ENCODE results near the gene IFNLR1. TPM values are rescaled to one million over a fixed set of nuclear protein-coding genes. Genes with fewer than 3 reads are reported as not detected.

The IFNLR1 gene
- total RNA-seq, 1 donor from 2014 or later: 0.47 TPM

DNA sequence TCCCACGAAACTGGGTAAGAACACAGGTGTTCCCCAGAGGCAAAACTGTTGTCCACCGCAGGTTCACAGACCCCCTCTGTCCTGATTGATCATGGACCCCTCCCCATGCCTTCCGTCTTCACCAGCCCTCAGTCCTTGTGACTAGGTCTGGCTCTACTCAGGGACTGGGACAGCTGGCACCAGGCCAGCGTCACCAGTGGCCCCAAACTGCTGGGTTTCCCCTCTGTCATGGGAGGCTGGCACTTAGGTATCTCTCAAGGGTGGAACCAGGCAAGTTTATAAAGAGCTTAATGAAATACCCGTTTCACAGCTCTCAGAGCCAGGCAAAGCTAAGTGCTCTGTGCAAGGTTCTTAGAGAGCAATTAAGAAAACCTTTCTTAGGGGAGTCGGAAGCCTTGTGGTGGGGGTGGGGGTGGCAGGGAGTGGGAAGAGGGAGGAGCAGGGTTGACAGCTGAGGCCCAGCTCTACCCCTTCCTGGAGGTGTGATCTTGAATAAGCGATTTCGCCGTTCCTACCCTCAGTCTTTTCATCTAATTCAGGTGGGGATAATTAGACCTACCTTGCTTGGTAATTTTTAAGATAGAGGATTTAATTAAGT lies 35.0 kb upstream of the IFNLR1 start:
- H3K27me3 Mint-ChIP-seq (ENCODE audit: unreplicated experiment): no peaks in the 10 kb centered on the region
- no peak overlapping the region for H3K27ac Mint-ChIP-seq (ENCODE audit: unreplicated experiment)
- no peak overlapping the region for H3K4me3 Mint-ChIP-seq (ENCODE audit: unreplicated experiment)
- TF ChIP-seq, protein P1, sequence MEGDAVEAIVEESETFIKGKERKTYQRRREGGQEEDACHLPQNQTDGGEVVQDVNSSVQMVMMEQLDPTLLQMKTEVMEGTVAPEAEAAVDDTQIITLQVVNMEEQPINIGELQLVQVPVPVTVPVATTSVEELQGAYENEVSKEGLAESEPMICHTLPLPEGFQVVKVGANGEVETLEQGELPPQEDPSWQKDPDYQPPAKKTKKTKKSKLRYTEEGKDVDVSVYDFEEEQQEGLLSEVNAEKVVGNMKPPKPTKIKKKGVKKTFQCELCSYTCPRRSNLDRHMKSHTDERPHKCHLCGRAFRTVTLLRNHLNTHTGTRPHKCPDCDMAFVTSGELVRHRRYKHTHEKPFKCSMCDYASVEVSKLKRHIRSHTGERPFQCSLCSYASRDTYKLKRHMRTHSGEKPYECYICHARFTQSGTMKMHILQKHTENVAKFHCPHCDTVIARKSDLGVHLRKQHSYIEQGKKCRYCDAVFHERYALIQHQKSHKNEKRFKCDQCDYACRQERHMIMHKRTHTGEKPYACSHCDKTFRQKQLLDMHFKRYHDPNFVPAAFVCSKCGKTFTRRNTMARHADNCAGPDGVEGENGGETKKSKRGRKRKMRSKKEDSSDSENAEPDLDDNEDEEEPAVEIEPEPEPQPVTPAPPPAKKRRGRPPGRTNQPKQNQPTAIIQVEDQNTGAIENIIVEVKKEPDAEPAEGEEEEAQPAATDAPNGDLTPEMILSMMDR (IDR thresholded peaks at IDR 0.05; ENCODE audit: partially characterized antibody, unreplicated experiment): no peak
- DNase-seq: no peak
- H3K36me3 Mint-ChIP-seq (ENCODE audit: unreplicated experiment): no peaks in the 10 kb centered on the region
- peaks cover 2% of the 10 kb centered on the region for H3K9me3 Mint-ChIP-seq (ENCODE audit: unreplicated experiment)
- peaks cover 7% of the 10 kb centered on the region for H3K4me1 Mint-ChIP-seq (ENCODE audit: low read depth, unreplicated experiment)

DNA sequence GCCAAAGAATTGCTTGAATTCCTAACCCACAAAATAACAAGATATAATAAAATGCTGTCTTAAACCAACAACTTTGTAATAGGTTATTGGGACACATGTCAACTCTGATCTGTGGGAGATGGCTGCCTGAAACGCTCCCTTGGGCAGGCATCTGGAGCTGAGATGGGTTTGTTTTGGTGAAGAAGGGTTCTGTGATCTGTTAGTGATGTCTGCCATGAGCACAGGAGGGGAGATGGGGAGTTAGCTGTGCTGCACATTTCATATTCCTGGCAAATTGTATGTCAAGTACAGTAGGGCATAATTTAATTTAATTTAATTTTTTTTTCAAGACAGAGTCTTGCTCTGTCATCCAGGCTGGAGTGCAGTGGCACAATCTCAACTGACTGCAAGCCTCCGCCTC lies 34.2 kb upstream of the IFNLR1 start:
- TF ChIP-seq, protein P1 (IDR thresholded peaks at IDR 0.05; ENCODE audit: partially characterized antibody, unreplicated experiment): no peak
- no peak overlapping the region for H3K27ac Mint-ChIP-seq (ENCODE audit: unreplicated experiment)

DNA sequence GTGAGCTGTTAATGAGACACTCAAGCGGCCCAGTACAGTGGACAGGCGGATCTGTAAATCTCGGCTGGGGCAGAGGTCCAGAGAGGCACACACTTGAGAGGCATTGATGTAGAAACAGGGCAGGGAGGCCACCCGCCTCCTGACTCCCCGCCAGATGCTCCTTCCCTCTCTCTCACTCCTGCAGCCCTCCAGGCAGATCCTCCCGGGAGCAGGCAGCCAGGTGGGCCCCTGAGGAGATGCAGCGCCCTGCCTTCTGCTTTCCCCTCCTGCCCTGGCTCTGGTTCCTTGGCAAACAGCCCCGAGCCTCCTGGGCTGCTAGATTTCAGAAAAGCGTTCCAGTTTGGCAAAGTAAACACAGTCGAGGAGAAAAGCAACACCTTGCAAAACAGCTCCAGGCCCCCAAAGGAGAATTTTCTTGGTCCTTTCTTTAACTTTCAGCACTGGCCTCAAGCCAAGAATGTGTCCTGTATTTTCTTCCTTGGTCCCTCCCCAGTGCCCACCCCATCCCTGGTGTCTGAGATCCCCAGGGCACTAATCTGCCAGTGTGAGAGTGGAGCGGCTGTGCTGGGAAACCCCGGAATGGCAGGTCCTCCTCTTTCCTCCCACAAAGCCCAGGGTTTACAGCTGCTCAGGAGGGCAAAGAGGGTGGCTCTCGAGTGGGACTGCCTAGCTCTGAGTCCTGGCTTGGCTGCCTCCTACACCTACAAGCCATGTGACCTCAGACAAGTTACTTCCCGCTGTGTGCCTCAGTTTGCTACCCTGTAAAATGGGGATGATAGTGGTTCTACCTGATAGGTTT lies 29.4 kb upstream of the IFNLR1 start:
- H3K4me3 Mint-ChIP-seq (ENCODE audit: unreplicated experiment): peak overlapping the region; percentile 38
- no peaks in the 10 kb centered on the region for H3K36me3 Mint-ChIP-seq (ENCODE audit: unreplicated experiment)
- H3K9me3 Mint-ChIP-seq (ENCODE audit: unreplicated experiment): peaks cover 3% of the 10 kb centered on the region
- peak; percentile 31 for DNase-seq
- TF ChIP-seq, protein P1 (IDR thresholded peaks at IDR 0.05; ENCODE audit: partially characterized antibody, unreplicated experiment): no peak
- peaks cover 20% of the 10 kb centered on the region for H3K4me1 Mint-ChIP-seq (ENCODE audit: low read depth, unreplicated experiment)
- H3K27me3 Mint-ChIP-seq (ENCODE audit: unreplicated experiment): peaks cover 3% of the 10 kb centered on the region
- no peak overlapping the region for H3K27ac Mint-ChIP-seq (ENCODE audit: unreplicated experiment)

More for the DNA sequence above, 34.2 kb upstream of the IFNLR1 start:
- no peak for DNase-seq
- peaks cover 9% of the 10 kb centered on the region for H3K4me1 Mint-ChIP-seq (ENCODE audit: low read depth, unreplicated experiment)
- H3K36me3 Mint-ChIP-seq (ENCODE audit: unreplicated experiment): no peaks in the 10 kb centered on the region
- no peaks in the 10 kb centered on the region for H3K27me3 Mint-ChIP-seq (ENCODE audit: unreplicated experiment)
- no peak overlapping the region for H3K4me3 Mint-ChIP-seq (ENCODE audit: unreplicated experiment)
- peaks cover 2% of the 10 kb centered on the region for H3K9me3 Mint-ChIP-seq (ENCODE audit: unreplicated experiment)

DNA sequence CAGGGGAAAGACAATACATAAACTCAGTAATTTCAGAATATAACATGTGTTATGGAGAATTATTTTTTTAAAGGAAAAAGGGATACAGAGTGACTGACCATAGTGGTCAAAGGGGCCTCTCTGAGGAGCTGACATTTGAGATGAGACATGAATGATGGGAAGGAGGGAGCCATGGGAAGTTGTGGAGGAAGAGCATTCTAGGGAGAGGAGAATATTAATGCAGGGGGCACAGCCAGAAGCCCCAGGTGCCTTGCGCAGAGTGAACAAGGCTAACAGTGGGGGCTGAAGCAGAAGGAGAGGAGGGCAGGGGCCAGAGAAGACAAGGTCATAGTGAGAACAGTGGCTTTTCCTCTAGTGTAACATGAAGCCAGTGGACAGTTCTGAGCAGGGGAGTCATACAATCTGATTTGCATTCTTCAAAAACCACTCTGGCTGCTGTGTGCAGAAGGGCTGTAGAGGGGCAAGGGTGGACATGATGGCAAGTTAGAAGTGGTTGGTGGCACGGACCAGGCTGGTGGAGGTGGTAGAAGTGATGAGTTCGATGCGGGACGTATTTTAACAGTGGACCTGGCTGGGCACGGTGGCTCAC lies 28.2 kb upstream of the IFNLR1 start:
- TF ChIP-seq, protein P1 (IDR thresholded peaks at IDR 0.05; ENCODE audit: partially characterized antibody, unreplicated experiment): no peak
- H3K9me3 Mint-ChIP-seq (ENCODE audit: unreplicated experiment): peaks cover 4% of the 10 kb centered on the region
- no peaks in the 10 kb centered on the region for H3K36me3 Mint-ChIP-seq (ENCODE audit: unreplicated experiment)
- no peak for DNase-seq
- H3K4me3 Mint-ChIP-seq (ENCODE audit: unreplicated experiment): no peak overlapping the region
- H3K4me1 Mint-ChIP-seq (ENCODE audit: low read depth, unreplicated experiment): peaks cover 20% of the 10 kb centered on the region
- H3K27ac Mint-ChIP-seq (ENCODE audit: unreplicated experiment): no peak overlapping the region
- H3K27me3 Mint-ChIP-seq (ENCODE audit: unreplicated experiment): peaks cover 3% of the 10 kb centered on the region

DNA sequence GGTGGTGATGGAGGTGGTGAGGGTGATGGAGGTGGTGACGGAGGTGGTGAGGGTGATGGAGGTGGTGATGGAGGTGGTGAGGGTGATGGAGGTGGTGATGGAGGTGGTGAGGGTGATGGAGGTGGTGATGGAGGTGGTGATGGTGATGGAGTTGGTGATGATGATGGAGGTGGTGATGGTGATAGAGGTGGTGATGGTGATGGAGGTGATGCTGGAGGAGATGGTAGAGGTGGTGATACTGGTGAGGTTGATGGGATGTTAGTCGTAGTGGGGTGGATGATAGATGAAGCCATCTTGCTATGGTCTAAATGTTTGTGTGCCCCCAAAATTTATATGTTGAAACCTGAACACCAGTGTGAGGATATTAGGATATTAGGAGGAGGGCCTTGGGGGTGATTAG lies 25.3 kb upstream of the IFNLR1 start:
- DNase-seq: no peak
- Mint-ChIP-seq H3K9me3 (ENCODE audit: unreplicated experiment) (peaks cover 5% of the 10 kb centered on the region), H3K27me3 (ENCODE audit: unreplicated experiment) (peaks cover 3% of the 10 kb centered on the region), H3K27ac (ENCODE audit: unreplicated experiment) (no peak overlapping the region), H3K36me3 (ENCODE audit: unreplicated experiment) (no peaks in the 10 kb centered on the region), H3K4me3 (ENCODE audit: unreplicated experiment) (no peak overlapping the region), H3K4me1 (ENCODE audit: low read depth, unreplicated experiment) (peaks cover 17% of the 10 kb centered on the region)
- TF ChIP-seq, protein P1 (IDR thresholded peaks at IDR 0.05; ENCODE audit: partially characterized antibody, unreplicated experiment): no peak
